Fibroblast of lung (primary cell): ENCODE results near the gene JOSD2.

ENCODE experiments used
- CTCF ChIP-seq, 2 donors: IDR thresholded peaks in 1 of 2; conservative IDR thresholded peaks in 1 of 2; 1 replicate in 1 of 2; 2 replicates in 1 of 2; pipeline ENCODE4 v1.5.1; 2011 to 2012; ENCODE audit warnings: low read length in 2 of 2, control low read depth in 1 of 2, inconsistent platforms in 1 of 2, low read depth in 1 of 2, mild to moderate bottlenecking in 1 of 2
- EZH2 ChIP-seq: IDR thresholded peaks from 2 replicates; pipeline ENCODE4 v1.5.1; 2012; ENCODE audit warnings: low read length, control low read depth, mild to moderate bottlenecking; ENCODE audit errors: missing control alignments

GRCh38 chr19:50531171-50531612 lies 20.2 kb upstream of the JOSD2 start:
- TF ChIP-seq CTCF (conservative IDR thresholded peaks at IDR 0.05 in 1 of 2, IDR thresholded peaks at IDR 0.05 in 1 of 2; ENCODE audit: low read depth in 1 of 2, low read length in 2 of 2), result no peak
- no peak for TF ChIP-seq EZH2
